Activated T-helper 1 cell treated with anti-CD3 and anti-CD28 coated beads, Interleukin-12 subunit alpha, Interleukin-12 subunit beta, Interleukin-2, Interleukin-4 antibody, amounts not matched to agents 30 ng/mL and 10 ng/mL and 1 ng/mL, durations not matched to agents 14 hours and 24 hours and 36 hours (primary cell): ENCODE data around the gene CEP85L. TPM values are rescaled to one million over a fixed set of nuclear protein-coding genes. Genes with fewer than 3 reads are reported as not detected.

Source experiments
- DNase-seq: peaks from one replicate; pipeline ENCODE4 v3.0.0; 2021; ENCODE audit warnings: low spot score
- H3K27ac Mint-ChIP-seq: one replicate; pipeline ENCODE4 v1.8.0; 2021; ENCODE audit warnings: mild to moderate bottlenecking, mixed read lengths
- H3K27me3 Mint-ChIP-seq: one replicate; pipeline ENCODE4 v1.8.0; 2022; ENCODE audit warnings: mild to moderate bottlenecking, moderate library complexity, mixed read lengths; ENCODE audit not compliant: insufficient read depth
- H3K36me3 Mint-ChIP-seq: one replicate; pipeline ENCODE4 v1.8.0; 2021; ENCODE audit warnings: low read depth, mixed read lengths
- H3K4me1 Mint-ChIP-seq: one replicate; pipeline ENCODE4 v1.8.0; 2021; ENCODE audit warnings: low read depth, mixed read lengths
- H3K4me3 Mint-ChIP-seq: one replicate; pipeline ENCODE4 v1.8.0; 2021; ENCODE audit warnings: mild to moderate bottlenecking, moderate library complexity, mixed read lengths
- H3K9me3 Mint-ChIP-seq: one replicate; pipeline ENCODE4 v1.8.0; 2021; ENCODE audit warnings: mixed read lengths
- intact Hi-C: fragments of 100-400 bp; cut with micrococcal nuclease; formaldehyde crosslinking; loops from one replicate; pipeline ENCODE4 v1.15.1; 2024
- total RNA-seq: library from RNA; stranded (reverse); gene quantifications from 2 replicates; pipeline ENCODE4 v1.2.3, GENCODE V29; 2022

CEP85L gene
- total RNA-seq, 1 donor from 2014 or later, result 50.9 TPM

GRCh38 chr6:118630923-118631322, 20.5 kb downstream of the CEP85L start:
- Mint-ChIP-seq H3K9me3 (peaks cover 6% of the 10 kb centered on the region), H3K36me3 (peaks cover 43% of the 10 kb centered on the region), H3K27ac (peak overlapping the region; percentile 18), H3K27me3 (no peaks in the 10 kb centered on the region), H3K4me1 (peaks cover 43% of the 10 kb centered on the region), H3K4me3 (no peak overlapping the region)
- DNase-seq, result no peak
- intact Hi-C loops, result no loop called here

DNA sequence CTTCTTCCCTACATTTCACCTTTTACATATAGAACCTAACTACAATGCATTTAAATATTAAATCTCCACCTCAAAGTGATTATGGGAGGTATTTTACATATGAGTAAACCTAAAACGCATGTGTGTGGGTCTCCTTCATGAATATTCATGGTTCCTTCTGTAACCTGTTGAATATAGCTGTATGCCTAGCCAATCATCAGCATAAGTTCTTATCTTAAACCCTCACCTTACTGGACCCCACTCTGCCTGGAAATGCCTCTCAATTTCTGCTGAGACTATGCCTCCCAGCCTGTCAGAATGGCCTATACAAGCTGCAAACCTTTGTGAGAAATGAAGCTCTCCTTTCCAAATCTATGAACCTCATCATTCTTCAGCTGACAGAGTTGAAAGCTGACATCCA, 21.3 kb downstream of the CEP85L start:
- H3K27me3 Mint-ChIP-seq, result no peaks in the 10 kb centered on the region
- H3K4me3 Mint-ChIP-seq, result no peak overlapping the region
- peaks cover 6% of the 10 kb centered on the region for H3K9me3 Mint-ChIP-seq
- H3K36me3 Mint-ChIP-seq, result peaks cover 45% of the 10 kb centered on the region
- intact Hi-C loops, result no loop called here
- peaks cover 43% of the 10 kb centered on the region for H3K4me1 Mint-ChIP-seq
- no peak overlapping the region for H3K27ac Mint-ChIP-seq
- no peak for DNase-seq

- DNase-seq, result no peak
- Mint-ChIP-seq H3K9me3 (peaks cover 6% of the 10 kb centered on the region), H3K27me3 (no peaks in the 10 kb centered on the region), H3K4me3 (no peak overlapping the region), H3K4me1 (peaks cover 41% of the 10 kb centered on the region), H3K36me3 (peaks cover 44% of the 10 kb centered on the region), H3K27ac (no peak overlapping the region)
- intact Hi-C loops, result no loop called here
These were observed 23.7 kb downstream of the CEP85L start for GRCh38 chr6:118627724-118628123.

GRCh38 chr6:118625833-118626232, 25.6 kb downstream of the CEP85L start:
- H3K27me3 Mint-ChIP-seq, result no peaks in the 10 kb centered on the region
- peaks cover 32% of the 10 kb centered on the region for H3K36me3 Mint-ChIP-seq
- no peak overlapping the region for H3K4me3 Mint-ChIP-seq
- peaks cover 32% of the 10 kb centered on the region for H3K4me1 Mint-ChIP-seq
- intact Hi-C loops, result no loop called here
- peaks cover 6% of the 10 kb centered on the region for H3K9me3 Mint-ChIP-seq
- no peak overlapping the region for H3K27ac Mint-ChIP-seq
- no peak for DNase-seq

GRCh38 chr6:118621799-118622470, 29.5 kb downstream of the CEP85L start:
- Mint-ChIP-seq H3K4me1 (peaks cover 33% of the 10 kb centered on the region), H3K27me3 (no peaks in the 10 kb centered on the region), H3K36me3 (peaks cover 15% of the 10 kb centered on the region), H3K27ac (no peak overlapping the region), H3K4me3 (no peak overlapping the region), H3K9me3 (peaks cover 6% of the 10 kb centered on the region)
- no peak for DNase-seq
- intact Hi-C loops, result no loop called here

DNA sequence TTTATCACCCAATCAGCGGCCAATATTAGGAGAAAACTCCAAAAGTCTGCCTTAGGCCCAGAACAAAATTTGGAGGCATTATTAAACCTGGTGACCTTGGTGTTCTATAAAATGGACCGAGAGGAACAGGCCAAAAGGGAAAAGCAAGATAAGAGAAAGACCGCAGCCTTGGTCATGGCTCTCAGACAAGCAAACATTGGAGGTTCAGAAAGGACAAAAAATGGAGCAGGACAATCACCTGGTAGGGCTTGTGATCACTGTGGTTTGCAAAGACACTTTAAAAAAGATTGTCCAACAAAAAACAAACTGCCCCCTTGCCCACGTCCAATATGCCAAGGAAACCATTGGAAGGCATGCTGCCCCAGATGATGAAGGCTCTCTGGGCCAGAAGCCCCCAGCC, 31.2 kb downstream of the CEP85L start:
- Mint-ChIP-seq H3K27me3 (no peaks in the 10 kb centered on the region), H3K36me3 (peaks cover 7% of the 10 kb centered on the region), H3K4me1 (peaks cover 29% of the 10 kb centered on the region), H3K27ac (no peak overlapping the region), H3K4me3 (no peak overlapping the region), H3K9me3 (no peaks in the 10 kb centered on the region)
- DNase-seq, result no peak
- intact Hi-C loops, result no loop called here

GRCh38 chr6:118618676-118619377, 32.6 kb downstream of the CEP85L start:
- no peaks in the 10 kb centered on the region for H3K27me3 Mint-ChIP-seq
- H3K27ac Mint-ChIP-seq, result peak overlapping the region; percentile 55

DNA sequence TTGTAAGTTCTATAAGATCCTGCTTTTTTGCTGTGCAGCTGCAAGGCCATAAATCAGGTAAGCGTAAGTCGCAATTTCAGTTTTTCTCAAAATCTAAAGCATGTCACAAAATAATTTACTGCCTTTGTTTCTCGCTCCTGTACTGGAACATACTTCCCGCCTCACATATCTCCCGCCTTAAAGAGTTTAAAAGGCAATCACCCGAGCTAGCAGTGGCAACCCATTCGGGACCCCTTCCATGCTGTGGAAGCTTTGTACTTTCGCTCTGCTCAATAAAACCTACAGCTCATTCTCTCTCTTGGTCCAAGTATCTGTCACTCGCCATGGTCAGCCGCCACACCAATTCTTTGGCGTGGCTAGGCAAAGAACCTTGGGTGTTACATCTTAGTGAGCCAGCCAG, 34.0 kb downstream of the CEP85L start:
- H3K4me3 Mint-ChIP-seq, result no peak overlapping the region
- no peaks in the 10 kb centered on the region for H3K9me3 Mint-ChIP-seq
- H3K4me1 Mint-ChIP-seq, result peaks cover 27% of the 10 kb centered on the region
- intact Hi-C loops, result loop anchor here (10.0 kb wide), 1 partner anchor 643 kb away; no protein-coding TSS in a partner anchor
- H3K27ac Mint-ChIP-seq, result no peak overlapping the region
- H3K36me3 Mint-ChIP-seq, result peaks cover 13% of the 10 kb centered on the region
- no peaks in the 10 kb centered on the region for H3K27me3 Mint-ChIP-seq
- DNase-seq, result no peak

More at GRCh38 chr6:118618676-118619377, 32.6 kb downstream of the CEP85L start:
- peaks cover 29% of the 10 kb centered on the region for H3K4me1 Mint-ChIP-seq
- H3K9me3 Mint-ChIP-seq, result no peaks in the 10 kb centered on the region
- intact Hi-C loops, result loop anchor here (1.0 to 10.0 kb wide), 3 partner anchors 54 to 644 kb away; no protein-coding TSS in a partner anchor
- no peak overlapping the region for H3K4me3 Mint-ChIP-seq
- DNase-seq, result peak; percentile 30
- peaks cover 11% of the 10 kb centered on the region for H3K36me3 Mint-ChIP-seq

DNA sequence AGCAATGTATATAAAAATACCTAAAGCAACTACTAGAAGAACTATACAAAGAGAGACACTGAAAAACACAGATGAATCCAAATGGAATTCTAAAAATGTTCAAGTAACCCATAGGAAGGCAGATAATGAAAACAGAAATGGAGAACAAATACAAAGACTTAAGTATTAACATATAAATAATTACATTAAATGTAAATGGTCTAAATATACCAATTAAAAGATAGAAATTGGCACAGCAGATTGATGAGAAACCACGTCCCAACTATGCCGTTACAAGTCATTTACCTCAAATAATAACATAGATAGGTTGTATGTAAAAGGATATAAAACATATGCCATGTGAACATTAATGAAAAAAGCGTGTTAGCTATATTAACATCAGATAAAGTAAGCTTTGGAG, 40.1 kb downstream of the CEP85L start:
- H3K36me3 Mint-ChIP-seq, result peaks cover 28% of the 10 kb centered on the region
- no peak overlapping the region for H3K4me3 Mint-ChIP-seq
- intact Hi-C loops, result loop anchor here (10.0 kb wide), 1 partner anchor 637 kb away; no protein-coding TSS in a partner anchor
- H3K27ac Mint-ChIP-seq, result no peak overlapping the region
- no peak for DNase-seq
- H3K4me1 Mint-ChIP-seq, result peaks cover 39% of the 10 kb centered on the region
- no peaks in the 10 kb centered on the region for H3K27me3 Mint-ChIP-seq
- H3K9me3 Mint-ChIP-seq, result peaks cover 11% of the 10 kb centered on the region

DNA sequence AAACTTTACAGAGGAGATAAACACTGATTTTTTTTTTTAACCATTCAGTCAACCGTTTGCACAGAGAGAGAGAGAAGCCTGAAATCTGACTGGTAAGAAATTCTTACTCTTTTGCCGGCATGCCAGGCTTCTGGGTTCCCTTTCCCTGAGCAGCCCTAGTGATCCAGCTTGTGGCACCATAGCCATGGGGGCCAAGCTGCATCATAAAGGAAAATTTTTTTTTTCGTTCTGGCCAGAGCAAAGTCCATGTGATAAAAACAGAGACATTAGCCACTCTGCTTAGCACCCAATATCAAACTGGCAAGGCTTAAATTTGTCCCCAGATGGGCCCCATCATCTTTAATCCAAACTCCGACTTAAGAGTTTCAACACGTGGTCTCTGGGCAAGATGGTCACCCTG, 44.5 kb downstream of the CEP85L start:
- H3K27ac Mint-ChIP-seq, result peak overlapping the region; percentile 64
- peaks cover 8% of the 10 kb centered on the region for H3K9me3 Mint-ChIP-seq
- intact Hi-C loops, result no loop called here
- peaks cover 45% of the 10 kb centered on the region for H3K36me3 Mint-ChIP-seq
- no peak for DNase-seq
- no peak overlapping the region for H3K4me3 Mint-ChIP-seq
- H3K4me1 Mint-ChIP-seq, result peaks cover 41% of the 10 kb centered on the region
- no peaks in the 10 kb centered on the region for H3K27me3 Mint-ChIP-seq

- Mint-ChIP-seq H3K36me3 (peaks cover 45% of the 10 kb centered on the region), H3K27me3 (no peaks in the 10 kb centered on the region), H3K4me1 (peaks cover 38% of the 10 kb centered on the region), H3K9me3 (peaks cover 3% of the 10 kb centered on the region), H3K4me3 (no peak overlapping the region), H3K27ac (peak overlapping the region; percentile 64)
- DNase-seq, result no peak
- intact Hi-C loops, result no loop called here
These were observed 45.1 kb downstream of the CEP85L start for GRCh38 chr6:118606268-118606667.

DNA sequence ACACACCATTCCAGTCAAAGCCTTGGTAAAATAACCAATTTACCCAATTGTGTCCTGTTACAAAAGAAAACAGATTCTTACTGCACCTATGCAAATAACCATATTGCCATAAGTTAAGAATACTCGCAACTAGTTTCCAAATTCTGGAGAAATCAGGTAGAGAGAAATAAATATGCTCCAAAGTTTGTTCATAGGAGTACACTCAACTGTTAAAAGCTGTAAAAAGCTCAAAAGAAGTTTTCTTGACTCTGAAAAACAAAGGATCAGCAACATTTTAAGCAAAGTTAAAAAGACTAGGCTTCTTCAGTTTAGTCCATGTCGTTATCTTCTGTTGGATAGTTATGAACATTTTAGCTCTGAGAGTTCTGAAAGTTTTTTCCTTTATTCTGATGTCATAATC, 48.0 kb downstream of the CEP85L start:
- Mint-ChIP-seq H3K4me1 (peaks cover 21% of the 10 kb centered on the region), H3K27ac (no peak overlapping the region), H3K27me3 (no peaks in the 10 kb centered on the region), H3K36me3 (peaks cover 34% of the 10 kb centered on the region), H3K4me3 (no peak overlapping the region), H3K9me3 (no peaks in the 10 kb centered on the region)
- DNase-seq, result no peak
- intact Hi-C loops, result no loop called here

DNA sequence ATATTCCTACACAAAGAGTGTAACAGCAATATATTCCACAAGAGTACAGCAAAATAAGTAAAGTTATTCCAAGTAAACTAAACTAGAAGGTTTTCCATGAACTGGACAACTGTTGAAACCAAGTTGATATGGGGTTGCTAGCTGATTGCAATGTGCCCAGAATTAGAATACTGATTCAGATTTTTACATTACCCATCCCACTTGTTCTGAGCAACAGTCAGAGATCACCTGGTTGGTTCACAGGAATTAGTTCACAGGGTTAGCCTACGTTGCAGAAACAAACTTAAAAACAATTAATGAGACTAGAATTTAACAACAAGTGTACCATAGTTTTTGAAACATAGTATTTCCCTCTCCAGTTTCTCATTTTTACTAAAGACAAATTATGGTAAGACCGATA, 49.1 kb downstream of the CEP85L start:
- no peaks in the 10 kb centered on the region for H3K9me3 Mint-ChIP-seq
- intact Hi-C loops, result no loop called here
- H3K27ac Mint-ChIP-seq, result no peak overlapping the region
- no peak for DNase-seq
- peaks cover 16% of the 10 kb centered on the region for H3K4me1 Mint-ChIP-seq
- no peak overlapping the region for H3K4me3 Mint-ChIP-seq
- no peaks in the 10 kb centered on the region for H3K27me3 Mint-ChIP-seq
- H3K36me3 Mint-ChIP-seq, result peaks cover 34% of the 10 kb centered on the region
